Psoas muscle (tissue), 8 donors: ENCODE measurements around the gene ITGA1. TPM values are rescaled to one million over a fixed set of nuclear protein-coding genes. Genes with fewer than 3 reads are reported as not detected.

Source experiments
- ATAC-seq, 4 donors: fragments of 200-7000 bp; cut with Tn5 transposase; one replicate each; pipeline ENCODE4 v1.9.1; 2020; ENCODE audit warnings: moderate library complexity in 3 of 4, mild to moderate bottlenecking in 2 of 4
- DNase-seq, 2 donors: peaks; one replicate each; pipeline ENCODE4 v3.0.0-alpha.2; 2020
- H3K27ac ChIP-seq: fragments of 200-600 bp; one replicate; pipeline ENCODE4 v1.8.0; 2022
- H3K27me3 ChIP-seq, 3 donors: fragments of 200-600 bp in 1 of 3; one replicate each; pipeline versions ENCODE4 v1.6.1 to v1.8.0; 2013 to 2022; ENCODE audit warnings: low read length in 2 of 3, mild to moderate bottlenecking in 2 of 3, moderate library complexity in 1 of 3; ENCODE audit not compliant: insufficient read depth in 3 of 3
- H3K36me3 ChIP-seq, 2 donors: fragments of 200-600 bp in 1 of 2; one replicate each; pipeline versions ENCODE4 v1.6.1 to v1.8.0; 2013 to 2022; ENCODE audit warnings: low read depth in 1 of 2, mild to moderate bottlenecking in 1 of 2, moderate library complexity in 1 of 2; ENCODE audit not compliant: insufficient read depth in 1 of 2
- H3K4me1 ChIP-seq: fragments of 200-600 bp; one replicate; pipeline ENCODE4 v1.8.0; 2022
- H3K4me3 ChIP-seq: fragments of 200-600 bp; one replicate; pipeline ENCODE4 v1.8.0; 2022; ENCODE audit warnings: mild to moderate bottlenecking
- H3K9me3 ChIP-seq: fragments of 200-600 bp; one replicate; pipeline ENCODE4 v1.8.0; 2022
- CTCF ChIP-seq: fragments of 200-600 bp; IDR thresholded peaks from one replicate; pipeline ENCODE4 v1.8.0; 2022; ENCODE audit warnings: antibody characterized with exemption
- WGBS, 3 donors: extraction: QIAGEN DNeasy Blood & Tissue Kit; methylation state at CpG; one replicate each; pipeline versions ENCODE4 v1.1.6 to v1.1.7; 2013; 5-methylcytosine and 5-hydroxymethylcytosine counted together
- intact Hi-C, 2 donors: fragments of 100-400 bp; cut with DNase I; formaldehyde crosslinking; loops; one replicate each; pipeline versions ENCODE4 v1.11.0 to v1.14.2; 2022
- polyA plus RNA-seq, 3 donors: library from polyadenylated mRNA; stranded (reverse); fragments of 200-250 nt; gene quantifications; one replicate each; pipeline ENCODE4 v1.2.3, GENCODE V29; 2013
- total RNA-seq, 4 donors: library from RNA; stranded (reverse); fragmentation: NEBNext Ultra II Directional in 2 of 4; extraction: Animal tissue kit (Norgen Biotek cat#: 25700) in 2 of 4; gene quantifications; one replicate each; pipeline versions ENCODE4 v1.2.1 to v1.2.4, GENCODE V29; 2021 to 2023
- donor health status: healthy with polysubstance abuse.
- donor health status: DM: no; HTN: no; CAD: no; lungs with moderate emphysema.
- donor health status: Bipolar disorder and iron deficiency.
- donor health status: healthy.
- donor health status: DM: yes; HTN: yes; CAD: no.
- donor health status: DM: no; HTN: no; CAD: no.
- donor health status: DM: no; HTN: no; CAD: no.
- donor health status: DM: yes; HTN: yes; CAD: no.

Gene ITGA1
- total and polyA plus RNA-seq, 7 donors: 3.4 to 29.3 (median 13.0) TPM

- no peaks in the 10 kb centered on the region for H3K9me3 ChIP-seq
- no peaks in the 10 kb centered on the region for H3K36me3 ChIP-seq
- intact Hi-C loops: loop anchor here in 1 of 2 donors (1.0 to 10.0 kb wide), 2 partner anchors 128 to 308 kb away; no protein-coding TSS in a partner anchor
- 6 to 12% (median 7%) methylated on average over 11 of the region's 11 CpGs for WGBS, 3 donors
- ATAC-seq (peak in 2 of 4 donors; percentile 44 to 60), DNase-seq (no peak)
- TF ChIP-seq CTCF: peak; percentile 29
- peak overlapping the region; percentile 74 for H3K27ac ChIP-seq
- H3K4me3 ChIP-seq: peak overlapping the region; percentile 79
- no peaks in the 10 kb centered on the region for H3K27me3 ChIP-seq
- peaks cover 6% of the 10 kb centered on the region for H3K4me1 ChIP-seq
These were observed 642 bp upstream of the ITGA1 start for GRCh38 chr5:52786949-52787599.

GRCh38 chr5:52788505-52788821 lies 747 bp downstream of the ITGA1 start:
- Histone ChIP-seq H3K9me3 (no peaks in the 10 kb centered on the region), H3K27ac (peak overlapping the region; percentile 74), H3K4me1 (peaks cover 6% of the 10 kb centered on the region), H3K4me3 (peak overlapping the region; percentile 79), H3K27me3 (no peaks in the 10 kb centered on the region), H3K36me3 (no peaks in the 10 kb centered on the region)
- WGBS, 3 donors: 8 to 11% (median 10%) methylated on average over 7 of the region's 7 CpGs
- DNase-seq (no peak), ATAC-seq (no peak)
- TF ChIP-seq CTCF: no peak
- intact Hi-C loops: loop anchor here in 1 of 2 donors (10.0 kb wide), 1 partner anchor 306 kb away; no protein-coding TSS in a partner anchor

GRCh38 chr5:52789378-52789777 lies 1.7 kb downstream of the ITGA1 start:
- ATAC-seq (no peak), DNase-seq (no peak)
- no peaks in the 10 kb centered on the region for H3K9me3 ChIP-seq
- TF ChIP-seq CTCF: no peak
- peak overlapping the region; percentile 79 for H3K4me3 ChIP-seq
- peaks cover 6% of the 10 kb centered on the region for H3K4me1 ChIP-seq
- peak overlapping the region; percentile 74 for H3K27ac ChIP-seq
- no peaks in the 10 kb centered on the region for H3K27me3 ChIP-seq
- intact Hi-C loops: loop anchor here in 1 of 2 donors (10.0 kb wide), 1 partner anchor 305 kb away; no protein-coding TSS in a partner anchor
- 64 to 78% (median 71%) methylated on average over 1 of the region's 1 CpG for WGBS, 3 donors
- no peaks in the 10 kb centered on the region for H3K36me3 ChIP-seq

GRCh38 chr5:52789851-52790250 lies 2.1 kb downstream of the ITGA1 start:
- Histone ChIP-seq H3K36me3 (no peaks in the 10 kb centered on the region), H3K9me3 (no peaks in the 10 kb centered on the region), H3K4me3 (peak overlapping the region; percentile 79), H3K27ac (peak overlapping the region; percentile 74), H3K27me3 (no peaks in the 10 kb centered on the region), H3K4me1 (peaks cover 6% of the 10 kb centered on the region)
- no peak for ATAC-seq
- DNase-seq: no peak
- WGBS, 3 donors: 68 to 81% (median 68%) methylated on average over 2 of the region's 2 CpGs
- intact Hi-C loops: loop anchor here (5.0 to 10.0 kb wide), 2 partner anchors 127 to 305 kb away; no protein-coding TSS in a partner anchor
- TF ChIP-seq CTCF: no peak
